Bronchial epithelial cell (primary cell): ENCODE results near the gene RSBN1. TPM values are rescaled to one million over a fixed set of nuclear protein-coding genes. Genes with fewer than 3 reads are reported as not detected.
A peak's percentile ranks its signal among the peaks of the same experiment; 100 is the strongest.

ENCODE experiments used
- DNase-seq: peaks from one replicate; pipeline ENCODE4 v3.0.0-alpha.2; 2010; ENCODE audit warnings: low read depth
- FAIRE-seq: peaks from 2 replicates; lab custom pipeline; 2011; peaks lifted over from hg19 to GRCh38; lab: Jason Lieb, UNC
- H3K27me3 ChIP-seq: 2 replicates; pipeline ENCODE4 v1.5.1; 2011; ENCODE audit warnings: low read length; ENCODE audit not compliant: control insufficient read depth, insufficient read depth
- H3K36me3 ChIP-seq: 2 replicates; pipeline ENCODE4 v1.5.1; 2011; ENCODE audit warnings: low read length; ENCODE audit not compliant: control insufficient read depth, insufficient read depth
- H3K4me3 ChIP-seq: 2 replicates; pipeline ENCODE4 v1.5.1; 2011; ENCODE audit warnings: mild to moderate bottlenecking, low read depth, low read length, control low read depth
- CTCF ChIP-seq: IDR thresholded peaks from 2 replicates; pipeline ENCODE4 v1.5.1; 2011; ENCODE audit warnings: mild to moderate bottlenecking, moderate library complexity, low read length, control low read depth, inconsistent platforms; ENCODE audit not compliant: insufficient read depth, severe bottlenecking
- total RNA-seq: library from RNA; depleted of rRNA; stranded (reverse); fragments of >200 nt; gene quantifications from 2 replicates; pipeline ENCODE4 v1.2.1, GENCODE V29; 2014

RSBN1 gene
- total RNA-seq, 1 donor from 2014 or later = 7.9 TPM

- Histone ChIP-seq H3K27me3 (no peaks in the 10 kb centered on the region), H3K4me3 (no peak overlapping the region), H3K36me3 (no peaks in the 10 kb centered on the region)
- no peak for FAIRE-seq
- TF ChIP-seq CTCF = no peak
- DNase-seq = peak; percentile 34
These were observed 28.8 kb downstream of the RSBN1 start for GRCh38 chr1:113783254-113784103.

GRCh38 chr1:113782406-113782805, 29.9 kb downstream of the RSBN1 start:
- no peaks in the 10 kb centered on the region for H3K27me3 ChIP-seq
- no peak overlapping the region for H3K4me3 ChIP-seq
- H3K36me3 ChIP-seq = no peaks in the 10 kb centered on the region
- FAIRE-seq = no peak
- TF ChIP-seq CTCF = no peak
- no peak for DNase-seq

- Histone ChIP-seq H3K36me3 (peaks cover 1% of the 10 kb centered on the region), H3K27me3 (no peaks in the 10 kb centered on the region), H3K4me3 (no peak overlapping the region)
- FAIRE-seq (no peak), DNase-seq (no peak)
- TF ChIP-seq CTCF = no peak
These were observed 31.7 kb downstream of the RSBN1 start for GRCh38 chr1:113780374-113781146.

GRCh38 chr1:113779542-113779941, 32.7 kb downstream of the RSBN1 start:
- no peak for FAIRE-seq
- no peak for DNase-seq
- Histone ChIP-seq H3K27me3 (no peaks in the 10 kb centered on the region), H3K36me3 (peaks cover 1% of the 10 kb centered on the region), H3K4me3 (no peak overlapping the region)
- no peak for TF ChIP-seq CTCF

- DNase-seq (no peak), FAIRE-seq (no peak)
- no peak for TF ChIP-seq CTCF
- no peak overlapping the region for H3K4me3 ChIP-seq
- no peaks in the 10 kb centered on the region for H3K27me3 ChIP-seq
- H3K36me3 ChIP-seq = peaks cover 1% of the 10 kb centered on the region
These were observed 34.7 kb downstream of the RSBN1 start for GRCh38 chr1:113777561-113777960.
